Measurements from ENCODE around the gene KREMEN2. TPM values are rescaled to one million over a fixed set of nuclear protein-coding genes. Genes with fewer than 3 reads are reported as not detected.

Gene KREMEN2
- total and polyA plus RNA-seq, 9 of the 15 experiments (the other 6 are each of a cell fraction or from before 2014, with no cell fraction given): 0.04 to 7.7 (median 1.5) TPM; not detected in 1

DNA sequence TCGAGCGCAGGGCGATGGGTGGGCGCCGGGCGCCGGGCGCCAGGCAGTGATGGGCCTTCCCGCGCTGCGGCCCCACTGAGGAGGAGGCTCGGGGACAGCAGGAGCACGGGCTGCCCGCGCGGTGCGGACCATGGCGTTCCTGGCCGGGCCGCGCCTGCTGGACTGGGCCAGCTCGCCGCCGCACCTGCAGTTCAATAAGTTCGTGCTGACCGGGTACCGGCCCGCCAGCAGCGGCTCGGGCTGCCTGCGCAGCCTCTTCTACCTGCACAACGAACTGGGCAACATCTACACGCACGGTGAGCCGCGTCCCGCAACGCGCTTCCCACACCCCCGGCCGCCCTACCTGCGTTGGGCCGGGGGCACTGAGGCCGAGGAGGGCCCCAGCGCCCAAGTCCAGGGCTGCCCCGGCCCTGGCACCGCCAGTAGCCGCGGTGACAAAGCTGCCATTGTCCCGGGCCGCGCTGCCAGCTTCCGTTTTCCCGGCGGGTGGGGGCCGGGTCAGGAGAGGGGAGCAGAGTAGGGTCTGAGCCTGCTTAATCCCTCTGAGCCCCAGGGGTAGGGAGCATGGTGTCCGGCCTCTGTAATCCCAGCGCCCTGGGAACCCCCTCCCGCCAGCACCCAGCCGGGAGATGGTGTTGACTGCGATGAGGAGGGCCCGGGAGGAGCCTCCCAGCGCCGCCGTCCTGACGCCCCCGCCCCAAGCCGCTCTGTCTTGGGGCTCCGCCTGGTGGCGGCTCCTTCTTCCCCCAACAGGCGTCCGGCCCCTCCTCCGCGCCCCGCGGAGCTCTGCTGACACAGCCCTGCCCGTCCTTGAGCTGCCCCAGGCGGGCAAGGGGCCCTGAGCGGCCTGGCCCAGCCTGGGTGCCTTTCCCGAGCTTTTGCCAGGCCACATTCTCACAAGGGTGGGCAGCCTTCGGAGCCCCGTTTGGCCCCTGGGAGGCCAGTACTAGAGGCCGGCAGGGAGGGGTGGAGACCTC lies 5.8 kb downstream of the KREMEN2 start:
- peak overlapping the region; percentile 84 for H3K27ac ChIP-seq (ENCODE audit: extremely low read depth, low read depth, low read length)
- 2% methylated on average over 31 of the region's 83 CpGs for WGBS (ENCODE audit: insufficient coverage, low coverage, missing lambda C conversion rate)
- peak overlapping the region; percentile 91 for H2AFZ ChIP-seq (ENCODE audit: low read depth, low read length)
- BruUV-seq (replicated peaks): no TSS peak
- H4K20me1 ChIP-seq (replicated peaks; ENCODE audit: control insufficient read depth, insufficient read depth, low read length): peaks cover 25% of the 10 kb centered on the region
- ATAC-seq: peak; percentile 80
- in situ Hi-C loops (cut with MboI): no loop called here
- H3K9me1 ChIP-seq (ENCODE audit: control insufficient read depth, insufficient read depth, low read length): peaks cover 3% of the 10 kb centered on the region
- no peaks in the 10 kb centered on the region for H3K9me3 ChIP-seq (replicated peaks; ENCODE audit: control insufficient read depth, insufficient read depth, low read depth, low read length)
- peak; percentile 82 for FAIRE-seq
- H3K4me3 ChIP-seq: peak overlapping the region; percentile 96
- H3K36me3 ChIP-seq (ENCODE audit: control insufficient read depth, insufficient read depth, low read length): peaks cover 44% of the 10 kb centered on the region; the same call in 2 of the 3 replicates
- H3K9ac ChIP-seq (ENCODE audit: insufficient read depth in 1 of 2, low read depth in 2 of 2, low read length in 2 of 2): peak overlapping the region; percentile 77 to 99
- CTCF ChIA-PET (ENCODE audit: low intra/inter-chr PET ratio): no interaction called here
- DNase-seq (ENCODE audit: extremely low read depth in 1 of 4, low spot score in 3 of 4): peak; percentile 75 to 94 (median 80)
- peaks cover 17 to 96% of the 10 kb centered on the region in 2 experiments for H3K4me1 ChIP-seq (replicated peaks in 1 of 2; ENCODE audit: control insufficient read depth in 2 of 2, insufficient read depth in 2 of 2, low read length in 2 of 2)
- no peaks in the 10 kb centered on the region for H3K27me3 ChIP-seq (ENCODE audit: control insufficient read depth in 2 of 2, insufficient read depth in 2 of 2, low read length in 2 of 2)
- POLR2A ChIA-PET: interaction anchor here (0.5 to 1.9 kb wide), 15 partner anchors 8 to 455 kb away, joined by 3 to 23 read pairs (median 3); partner anchors contain the start of genes HCFC1R1, PKMYT1 and THOC6
- peak overlapping the region; percentile 78 for H3K4me2 ChIP-seq (ENCODE audit: insufficient read depth, low read length)
- H3K79me2 ChIP-seq (ENCODE audit: control insufficient read depth, insufficient read depth, low read length): peaks cover 22% of the 10 kb centered on the region
- intact Hi-C loops (cut with micrococcal nuclease): loop anchor here (2.0 to 10.0 kb wide), 2 partner anchors 13 to 55 kb away; partner anchors contain the start of genes HCFC1R1, THOC6 and TNFRSF12A
- TF ChIP-seq ZNF76 (CRISPR knock-in tag; IDR thresholded peaks at IDR 0.05; ENCODE audit: borderline replicate concordance): no peak
- no peak for TF ChIP-seq ATF1 (CRISPR knock-in tag; IDR thresholded peaks at IDR 0.05)
- TF ChIP-seq ATF1 (tag; IDR thresholded peaks at IDR 0.05): peak; percentile 38; the same call in 1 of the 2 replicates
- peak; percentile 64 for TF ChIP-seq SUPT5H (IDR thresholded peaks at IDR 0.05)
- TF ChIP-seq, protein P1, sequence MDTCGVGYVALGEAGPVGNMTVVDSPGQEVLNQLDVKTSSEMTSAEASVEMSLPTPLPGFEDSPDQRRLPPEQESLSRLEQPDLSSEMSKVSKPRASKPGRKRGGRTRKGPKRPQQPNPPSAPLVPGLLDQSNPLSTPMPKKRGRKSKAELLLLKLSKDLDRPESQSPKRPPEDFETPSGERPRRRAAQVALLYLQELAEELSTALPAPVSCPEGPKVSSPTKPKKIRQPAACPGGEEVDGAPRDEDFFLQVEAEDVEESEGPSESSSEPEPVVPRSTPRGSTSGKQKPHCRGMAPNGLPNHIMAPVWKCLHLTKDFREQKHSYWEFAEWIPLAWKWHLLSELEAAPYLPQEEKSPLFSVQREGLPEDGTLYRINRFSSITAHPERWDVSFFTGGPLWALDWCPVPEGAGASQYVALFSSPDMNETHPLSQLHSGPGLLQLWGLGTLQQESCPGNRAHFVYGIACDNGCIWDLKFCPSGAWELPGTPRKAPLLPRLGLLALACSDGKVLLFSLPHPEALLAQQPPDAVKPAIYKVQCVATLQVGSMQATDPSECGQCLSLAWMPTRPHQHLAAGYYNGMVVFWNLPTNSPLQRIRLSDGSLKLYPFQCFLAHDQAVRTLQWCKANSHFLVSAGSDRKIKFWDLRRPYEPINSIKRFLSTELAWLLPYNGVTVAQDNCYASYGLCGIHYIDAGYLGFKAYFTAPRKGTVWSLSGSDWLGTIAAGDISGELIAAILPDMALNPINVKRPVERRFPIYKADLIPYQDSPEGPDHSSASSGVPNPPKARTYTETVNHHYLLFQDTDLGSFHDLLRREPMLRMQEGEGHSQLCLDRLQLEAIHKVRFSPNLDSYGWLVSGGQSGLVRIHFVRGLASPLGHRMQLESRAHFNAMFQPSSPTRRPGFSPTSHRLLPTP (IDR thresholded peaks at IDR 0.05; ENCODE audit: borderline replicate concordance, extremely low read depth, insufficient read length): no peak
- no peak for TF ChIP-seq BHLHE40 (IDR thresholded peaks at IDR 0.05; ENCODE audit: low read length)
- TF ChIP-seq, protein P2, sequence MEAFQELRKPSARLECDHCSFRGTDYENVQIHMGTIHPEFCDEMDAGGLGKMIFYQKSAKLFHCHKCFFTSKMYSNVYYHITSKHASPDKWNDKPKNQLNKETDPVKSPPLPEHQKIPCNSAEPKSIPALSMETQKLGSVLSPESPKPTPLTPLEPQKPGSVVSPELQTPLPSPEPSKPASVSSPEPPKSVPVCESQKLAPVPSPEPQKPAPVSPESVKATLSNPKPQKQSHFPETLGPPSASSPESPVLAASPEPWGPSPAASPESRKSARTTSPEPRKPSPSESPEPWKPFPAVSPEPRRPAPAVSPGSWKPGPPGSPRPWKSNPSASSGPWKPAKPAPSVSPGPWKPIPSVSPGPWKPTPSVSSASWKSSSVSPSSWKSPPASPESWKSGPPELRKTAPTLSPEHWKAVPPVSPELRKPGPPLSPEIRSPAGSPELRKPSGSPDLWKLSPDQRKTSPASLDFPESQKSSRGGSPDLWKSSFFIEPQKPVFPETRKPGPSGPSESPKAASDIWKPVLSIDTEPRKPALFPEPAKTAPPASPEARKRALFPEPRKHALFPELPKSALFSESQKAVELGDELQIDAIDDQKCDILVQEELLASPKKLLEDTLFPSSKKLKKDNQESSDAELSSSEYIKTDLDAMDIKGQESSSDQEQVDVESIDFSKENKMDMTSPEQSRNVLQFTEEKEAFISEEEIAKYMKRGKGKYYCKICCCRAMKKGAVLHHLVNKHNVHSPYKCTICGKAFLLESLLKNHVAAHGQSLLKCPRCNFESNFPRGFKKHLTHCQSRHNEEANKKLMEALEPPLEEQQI (IDR thresholded peaks at IDR 0.05): no peak
- TF ChIP-seq, protein P3, sequence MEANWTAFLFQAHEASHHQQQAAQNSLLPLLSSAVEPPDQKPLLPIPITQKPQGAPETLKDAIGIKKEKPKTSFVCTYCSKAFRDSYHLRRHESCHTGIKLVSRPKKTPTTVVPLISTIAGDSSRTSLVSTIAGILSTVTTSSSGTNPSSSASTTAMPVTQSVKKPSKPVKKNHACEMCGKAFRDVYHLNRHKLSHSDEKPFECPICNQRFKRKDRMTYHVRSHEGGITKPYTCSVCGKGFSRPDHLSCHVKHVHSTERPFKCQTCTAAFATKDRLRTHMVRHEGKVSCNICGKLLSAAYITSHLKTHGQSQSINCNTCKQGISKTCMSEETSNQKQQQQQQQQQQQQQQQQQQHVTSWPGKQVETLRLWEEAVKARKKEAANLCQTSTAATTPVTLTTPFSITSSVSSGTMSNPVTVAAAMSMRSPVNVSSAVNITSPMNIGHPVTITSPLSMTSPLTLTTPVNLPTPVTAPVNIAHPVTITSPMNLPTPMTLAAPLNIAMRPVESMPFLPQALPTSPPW (CRISPR knock-in tag; IDR thresholded peaks at IDR 0.05): peak; percentile 93
- TF ChIP-seq CREB1 (IDR thresholded peaks at IDR 0.05): no peak
- TF ChIP-seq CREB1 (CRISPR knock-in tag; IDR thresholded peaks at IDR 0.05): 0 out of 2 replicates have a peak, but pooled peaks have one; percentile 30
- no peak for TF ChIP-seq PPARD (CRISPR knock-in tag; IDR thresholded peaks at IDR 0.05)
- TF ChIP-seq NR2F6 (CRISPR knock-in tag; IDR thresholded peaks at IDR 0.05): no peak
- TF ChIP-seq, protein P4, sequence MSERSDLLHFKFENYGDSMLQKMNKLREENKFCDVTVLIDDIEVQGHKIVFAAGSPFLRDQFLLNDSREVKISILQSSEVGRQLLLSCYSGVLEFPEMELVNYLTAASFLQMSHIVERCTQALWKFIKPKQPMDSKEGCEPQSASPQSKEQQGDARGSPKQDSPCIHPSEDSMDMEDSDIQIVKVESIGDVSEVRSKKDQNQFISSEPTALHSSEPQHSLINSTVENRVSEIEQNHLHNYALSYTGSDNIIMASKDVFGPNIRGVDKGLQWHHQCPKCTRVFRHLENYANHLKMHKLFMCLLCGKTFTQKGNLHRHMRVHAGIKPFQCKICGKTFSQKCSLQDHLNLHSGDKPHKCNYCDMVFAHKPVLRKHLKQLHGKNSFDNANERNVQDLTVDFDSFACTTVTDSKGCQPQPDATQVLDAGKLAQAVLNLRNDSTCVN (CRISPR knock-in tag; IDR thresholded peaks at IDR 0.05): no peak

All from K562 (cell line).